ENCODE measurements around the gene SAMD4A. TPM values are rescaled to one million over a fixed set of nuclear protein-coding genes. Genes with fewer than 3 reads are reported as not detected.

The SAMD4A gene
- total RNA-seq, 2 donors from 2014 or later = 11.2 to 15.3 TPM

DNA sequence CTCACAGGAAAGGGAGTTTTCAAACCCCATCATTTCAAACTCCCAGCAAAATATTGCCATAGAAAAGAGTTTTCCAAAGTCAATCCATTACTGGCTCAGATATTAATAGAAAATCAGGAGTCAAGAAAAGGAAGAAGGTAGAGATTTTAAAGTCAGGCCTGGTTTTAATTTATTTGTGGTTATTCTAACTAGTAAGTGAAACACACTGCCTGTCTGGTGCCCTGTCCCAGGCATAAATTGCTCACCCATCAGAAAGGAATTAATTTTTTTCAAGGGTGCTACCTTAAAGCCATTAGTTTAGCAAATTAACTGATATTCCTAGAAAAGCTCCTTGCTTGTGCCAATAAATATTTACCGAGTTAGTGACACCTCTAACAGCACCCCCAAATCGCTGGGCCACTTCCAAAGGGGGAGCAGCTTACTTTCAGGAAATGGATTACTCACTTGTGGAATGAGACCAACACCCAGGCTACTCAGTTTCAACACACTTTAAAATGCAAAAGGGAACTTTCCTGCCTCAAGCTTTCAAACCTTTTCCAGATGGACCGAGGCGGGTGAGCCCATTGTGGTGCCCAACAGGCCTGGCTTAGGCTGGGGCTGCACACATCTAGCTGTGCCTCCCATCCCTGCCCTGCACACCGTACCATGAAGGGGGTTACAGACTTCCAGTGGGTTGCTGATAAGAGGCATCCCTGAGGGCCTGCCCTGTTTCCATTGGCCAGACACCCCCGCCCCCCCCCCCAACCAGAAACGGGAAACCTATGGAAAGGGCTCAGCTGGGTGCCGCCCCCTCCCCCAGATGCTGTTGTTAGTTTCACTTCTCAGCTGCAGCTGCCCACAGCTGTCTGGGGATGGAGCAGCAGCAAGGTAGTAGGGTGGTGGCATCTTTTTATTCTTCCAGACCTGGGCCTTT lies 117.2 kb downstream of the SAMD4A start:
- Histone ChIP-seq H3K36me3 (replicated peaks in 1 of 2; ENCODE audit: insufficient read depth in 1 of 2, low read depth in 2 of 2) (no peaks in the 10 kb centered on the region), H3K27me3 (no peaks in the 10 kb centered on the region), H3K4me3 (no peak overlapping the region), H3K9me3 (no peaks in the 10 kb centered on the region), H3K27ac (peak overlapping the region in 1 of 4 donors; percentile 14), H3K4me1 (peaks cover 13% of the 10 kb centered on the region)
- TF ChIP-seq, protein P1, sequence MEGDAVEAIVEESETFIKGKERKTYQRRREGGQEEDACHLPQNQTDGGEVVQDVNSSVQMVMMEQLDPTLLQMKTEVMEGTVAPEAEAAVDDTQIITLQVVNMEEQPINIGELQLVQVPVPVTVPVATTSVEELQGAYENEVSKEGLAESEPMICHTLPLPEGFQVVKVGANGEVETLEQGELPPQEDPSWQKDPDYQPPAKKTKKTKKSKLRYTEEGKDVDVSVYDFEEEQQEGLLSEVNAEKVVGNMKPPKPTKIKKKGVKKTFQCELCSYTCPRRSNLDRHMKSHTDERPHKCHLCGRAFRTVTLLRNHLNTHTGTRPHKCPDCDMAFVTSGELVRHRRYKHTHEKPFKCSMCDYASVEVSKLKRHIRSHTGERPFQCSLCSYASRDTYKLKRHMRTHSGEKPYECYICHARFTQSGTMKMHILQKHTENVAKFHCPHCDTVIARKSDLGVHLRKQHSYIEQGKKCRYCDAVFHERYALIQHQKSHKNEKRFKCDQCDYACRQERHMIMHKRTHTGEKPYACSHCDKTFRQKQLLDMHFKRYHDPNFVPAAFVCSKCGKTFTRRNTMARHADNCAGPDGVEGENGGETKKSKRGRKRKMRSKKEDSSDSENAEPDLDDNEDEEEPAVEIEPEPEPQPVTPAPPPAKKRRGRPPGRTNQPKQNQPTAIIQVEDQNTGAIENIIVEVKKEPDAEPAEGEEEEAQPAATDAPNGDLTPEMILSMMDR (IDR thresholded peaks at IDR 0.05) = no peak
- TF ChIP-seq POLR2A (IDR thresholded peaks at IDR 0.05) = no peak
- DNase-seq (peak in 1 of 4 donors; percentile 36), ATAC-seq (peak; percentile 21)
- WGBS, 2 donors = 65 to 66% methylated on average over 6 to 8 of the region's 8 CpGs
- intact Hi-C loops (cut with DNase I) = no loop called here

DNA sequence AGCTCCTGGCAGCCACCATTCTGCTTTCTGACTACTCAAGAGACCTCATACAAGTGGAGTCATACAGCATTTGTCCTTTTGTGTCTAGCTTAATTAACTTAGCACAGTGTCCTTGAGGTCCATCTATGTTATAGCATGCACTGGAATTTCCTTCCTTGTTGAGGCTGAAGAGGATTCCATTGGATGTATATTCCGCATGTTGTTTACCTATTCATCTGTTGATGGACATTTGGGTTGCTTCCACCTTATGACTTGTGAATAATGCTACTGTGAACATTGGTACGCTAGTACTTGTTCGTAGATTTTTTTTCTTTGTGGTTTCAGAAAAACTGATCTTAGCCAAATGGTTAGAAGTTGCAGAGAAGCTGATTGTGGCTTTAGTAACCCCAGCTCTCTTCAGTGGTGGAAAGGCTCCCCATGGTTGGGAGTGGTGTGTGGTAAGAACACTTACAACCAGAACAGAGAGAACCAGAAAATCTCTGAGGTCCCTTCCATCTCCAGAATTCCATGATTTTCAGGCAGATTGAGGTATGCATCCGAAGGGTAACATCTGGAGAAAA lies 118.4 kb downstream of the SAMD4A start:
- DNase-seq (no peak), ATAC-seq (no peak)
- H3K9me3 ChIP-seq = no peaks in the 10 kb centered on the region
- no peaks in the 10 kb centered on the region for H3K36me3 ChIP-seq (replicated peaks in 1 of 2; ENCODE audit: insufficient read depth in 1 of 2, low read depth in 2 of 2)
- no peak for TF ChIP-seq POLR2A (IDR thresholded peaks at IDR 0.05)
- TF ChIP-seq, protein P1 (IDR thresholded peaks at IDR 0.05) = no peak
- H3K4me3 ChIP-seq = no peak overlapping the region
- peaks cover 13% of the 10 kb centered on the region for H3K4me1 ChIP-seq
- H3K27ac ChIP-seq = peak overlapping the region in 1 of 4 donors; percentile 44
- H3K27me3 ChIP-seq = no peaks in the 10 kb centered on the region
- intact Hi-C loops (cut with DNase I) = no loop called here
- 89 to 91% methylated on average over 4 of the region's 4 CpGs for WGBS, 2 donors

DNA sequence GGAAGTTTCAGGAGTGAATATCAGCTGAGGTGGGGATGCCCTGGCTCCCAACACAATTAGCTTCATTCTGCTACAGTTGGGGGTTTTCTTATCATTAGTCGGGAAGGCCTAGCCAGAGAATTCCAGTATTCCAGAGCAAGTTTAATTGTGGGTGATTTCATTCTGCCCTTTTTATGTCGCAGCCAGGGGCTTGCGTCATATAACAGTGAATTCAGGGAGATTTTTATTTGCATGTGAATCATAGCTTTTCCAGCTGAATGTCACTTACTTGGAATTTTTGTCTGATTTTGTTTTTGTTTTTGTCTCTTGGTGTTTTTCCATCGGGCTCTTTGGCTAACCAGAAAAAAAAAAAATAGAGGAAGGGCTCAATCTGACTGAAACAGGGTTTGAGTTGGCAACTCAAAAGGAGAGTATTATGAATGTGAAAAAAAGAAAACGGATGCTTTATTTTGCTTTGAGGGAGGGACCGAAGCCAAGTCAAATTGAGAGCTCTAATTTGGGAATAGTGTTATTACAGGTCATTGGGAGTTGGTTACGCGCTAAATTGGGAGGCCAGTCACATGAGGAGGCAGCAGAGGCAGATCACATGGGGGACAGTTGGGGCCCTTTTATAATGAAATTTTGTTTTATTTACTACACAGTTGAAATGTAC lies 119.4 kb downstream of the SAMD4A start:
- Histone ChIP-seq H3K4me1 (peaks cover 13% of the 10 kb centered on the region), H3K4me3 (no peak overlapping the region), H3K27me3 (no peaks in the 10 kb centered on the region), H3K9me3 (no peaks in the 10 kb centered on the region), H3K27ac (peak overlapping the region in 2 of 4 donors; percentile 12 to 44), H3K36me3 (replicated peaks in 1 of 2; ENCODE audit: insufficient read depth in 1 of 2, low read depth in 2 of 2) (no peaks in the 10 kb centered on the region)
- ATAC-seq (peak; percentile 41), DNase-seq (no peak)
- intact Hi-C loops (cut with DNase I) = no loop called here
- WGBS, 2 donors = 76 to 79% methylated on average over 8 of the region's 8 CpGs
- TF ChIP-seq, protein P1 (IDR thresholded peaks at IDR 0.05) = no peak
- TF ChIP-seq POLR2A (IDR thresholded peaks at IDR 0.05) = no peak

DNA sequence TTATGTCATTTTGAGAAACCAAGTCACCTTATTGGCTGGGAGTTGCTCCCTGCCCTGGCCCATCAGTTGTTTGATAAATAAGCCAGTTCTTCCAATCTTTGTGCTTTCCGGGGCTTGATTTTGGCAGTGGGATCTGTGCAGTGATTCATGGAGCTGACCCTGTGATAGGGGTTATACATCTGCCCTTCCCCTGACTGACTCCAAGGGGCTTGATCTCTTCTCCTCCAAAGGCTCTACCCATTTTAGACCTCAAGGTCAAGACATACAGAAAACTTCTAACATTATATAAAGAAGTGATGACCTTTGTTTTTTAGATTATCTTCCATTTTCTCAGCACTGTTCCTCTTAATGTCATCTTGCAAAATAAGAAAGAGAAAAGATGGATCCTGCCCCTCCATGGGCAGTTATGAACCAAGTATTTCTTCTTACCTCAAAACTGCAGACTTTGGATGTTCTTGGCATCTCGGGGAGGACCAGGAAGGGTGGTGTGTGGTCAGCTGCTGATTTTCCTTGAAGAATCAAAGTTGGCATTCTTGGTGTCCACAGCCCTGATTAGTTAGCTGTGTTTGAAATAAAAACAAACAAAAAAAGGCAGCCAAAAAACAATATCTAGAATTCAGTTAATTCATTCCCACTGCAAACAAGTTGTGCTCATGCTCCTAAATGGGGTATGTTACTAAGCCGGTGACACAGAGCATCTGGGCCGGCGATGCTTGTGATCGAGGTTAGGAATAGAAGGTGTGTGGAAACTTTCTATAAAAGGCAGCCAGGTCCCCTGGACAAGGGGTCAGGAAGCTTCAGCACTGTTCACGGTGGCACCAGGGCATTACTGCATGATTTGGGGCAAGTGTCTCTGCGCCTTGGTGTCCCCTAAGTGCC lies 120.2 kb downstream of the SAMD4A start:
- Histone ChIP-seq H3K36me3 (replicated peaks in 1 of 2; ENCODE audit: insufficient read depth in 1 of 2, low read depth in 2 of 2) (no peaks in the 10 kb centered on the region), H3K4me3 (no peak overlapping the region), H3K27me3 (no peaks in the 10 kb centered on the region), H3K9me3 (no peaks in the 10 kb centered on the region), H3K4me1 (peaks cover 13% of the 10 kb centered on the region), H3K27ac (peak overlapping the region in 1 of 4 donors; percentile 44)
- DNase-seq = no peak
- 32 to 41% methylated on average over 8 of the region's 8 CpGs for WGBS, 2 donors
- TF ChIP-seq, protein P1 (IDR thresholded peaks at IDR 0.05) = no peak
- TF ChIP-seq POLR2A (IDR thresholded peaks at IDR 0.05) = no peak
- no peak for ATAC-seq
- intact Hi-C loops (cut with DNase I) = no loop called here
